Measurements from ENCODE around the gene SMLR1. TPM values are rescaled to one million over a fixed set of nuclear protein-coding genes. Genes with fewer than 3 reads are reported as not detected.

Gene SMLR1
- total RNA-seq, 1 donor, result not detected

- H3K27ac ChIP-seq (ENCODE audit: low read depth, low read length), result no peak overlapping the region
- no peak overlapping the region for H3K4me2 ChIP-seq (ENCODE audit: insufficient read depth, low read length)
- H3K9me3 ChIP-seq (ENCODE audit: low read depth, low read length), result no peaks in the 10 kb centered on the region
- no peak overlapping the region for H2AFZ ChIP-seq (ENCODE audit: low read length)
- H3K27me3 ChIP-seq (ENCODE audit: insufficient read depth, low read length), result no peaks in the 10 kb centered on the region
- DNase-seq (ENCODE audit: insufficient read length, low spot score, missing footprints), result no peak
- TF ChIP-seq CTCF (IDR thresholded peaks at IDR 0.05; ENCODE audit: extremely low read depth, low read depth, low read length), result no peak
- H3K79me2 ChIP-seq (ENCODE audit: insufficient read depth, low read length), result no peaks in the 10 kb centered on the region
- no peaks in the 10 kb centered on the region for H3K4me1 ChIP-seq (ENCODE audit: insufficient read depth, low read length)
- H3K4me3 ChIP-seq (ENCODE audit: insufficient read depth, low read length), result no peak overlapping the region
- no peaks in the 10 kb centered on the region for H4K20me1 ChIP-seq (ENCODE audit: insufficient read depth, low read length)
- H3K36me3 ChIP-seq (ENCODE audit: insufficient read depth, low read length), result no peaks in the 10 kb centered on the region
These were observed 4.5 kb upstream of the SMLR1 start for GRCh38 chr6:130822736-130823135.

- Histone ChIP-seq H3K27me3 (ENCODE audit: insufficient read depth, low read length) (no peaks in the 10 kb centered on the region), H2AFZ (ENCODE audit: low read length) (no peak overlapping the region), H3K4me1 (ENCODE audit: insufficient read depth, low read length) (no peaks in the 10 kb centered on the region), H3K27ac (ENCODE audit: low read depth, low read length) (no peak overlapping the region), H3K79me2 (ENCODE audit: insufficient read depth, low read length) (no peaks in the 10 kb centered on the region), H3K4me3 (ENCODE audit: insufficient read depth, low read length) (no peak overlapping the region), H3K36me3 (ENCODE audit: insufficient read depth, low read length) (no peaks in the 10 kb centered on the region), H3K4me2 (ENCODE audit: insufficient read depth, low read length) (no peak overlapping the region), H4K20me1 (ENCODE audit: insufficient read depth, low read length) (no peaks in the 10 kb centered on the region), H3K9me3 (ENCODE audit: low read depth, low read length) (no peaks in the 10 kb centered on the region)
- no peak for TF ChIP-seq CTCF (IDR thresholded peaks at IDR 0.05; ENCODE audit: extremely low read depth, low read depth, low read length)
- DNase-seq (ENCODE audit: insufficient read length, low spot score, missing footprints), result no peak
These were observed 2.1 kb upstream of the SMLR1 start for GRCh38 chr6:130824978-130825694.

GRCh38 chr6:130825772-130826441, 1.3 kb upstream of the SMLR1 start:
- Histone ChIP-seq H2AFZ (ENCODE audit: low read length) (no peak overlapping the region), H3K9me3 (ENCODE audit: low read depth, low read length) (no peaks in the 10 kb centered on the region), H3K4me3 (ENCODE audit: insufficient read depth, low read length) (no peak overlapping the region), H3K36me3 (ENCODE audit: insufficient read depth, low read length) (no peaks in the 10 kb centered on the region), H3K27ac (ENCODE audit: low read depth, low read length) (no peak overlapping the region), H4K20me1 (ENCODE audit: insufficient read depth, low read length) (no peaks in the 10 kb centered on the region), H3K27me3 (ENCODE audit: insufficient read depth, low read length) (no peaks in the 10 kb centered on the region), H3K4me2 (ENCODE audit: insufficient read depth, low read length) (no peak overlapping the region), H3K4me1 (ENCODE audit: insufficient read depth, low read length) (no peaks in the 10 kb centered on the region), H3K79me2 (ENCODE audit: insufficient read depth, low read length) (no peaks in the 10 kb centered on the region)
- no peak for TF ChIP-seq CTCF (IDR thresholded peaks at IDR 0.05; ENCODE audit: extremely low read depth, low read depth, low read length)
- no peak for DNase-seq (ENCODE audit: insufficient read length, low spot score, missing footprints)

GRCh38 chr6:130826442-130827246, 562 bp upstream of the SMLR1 start:
- Histone ChIP-seq H3K27ac (ENCODE audit: low read depth, low read length) (no peak overlapping the region), H3K9me3 (ENCODE audit: low read depth, low read length) (no peaks in the 10 kb centered on the region), H3K4me1 (ENCODE audit: insufficient read depth, low read length) (no peaks in the 10 kb centered on the region), H4K20me1 (ENCODE audit: insufficient read depth, low read length) (no peaks in the 10 kb centered on the region), H3K4me2 (ENCODE audit: insufficient read depth, low read length) (no peak overlapping the region), H3K79me2 (ENCODE audit: insufficient read depth, low read length) (no peaks in the 10 kb centered on the region), H3K4me3 (ENCODE audit: insufficient read depth, low read length) (no peak overlapping the region), H3K27me3 (ENCODE audit: insufficient read depth, low read length) (no peaks in the 10 kb centered on the region), H2AFZ (ENCODE audit: low read length) (no peak overlapping the region), H3K36me3 (ENCODE audit: insufficient read depth, low read length) (no peaks in the 10 kb centered on the region)
- no peak for TF ChIP-seq CTCF (IDR thresholded peaks at IDR 0.05; ENCODE audit: extremely low read depth, low read depth, low read length)
- no peak for DNase-seq (ENCODE audit: insufficient read length, low spot score, missing footprints)
